ENCODE results near the gene UGT1A4. TPM values are rescaled to one million over a fixed set of nuclear protein-coding genes. Genes with fewer than 3 reads are reported as not detected.

Gene UGT1A4
- polyA plus RNA-seq, 4 donors: not detected

Other genes with a start within 250 kb of the UGT1A4 start
- gene USP40, start 152.0 kb upstream of the UGT1A4 start, polyA plus RNA-seq (ENCODE audit: insufficient read length in 4 of 4): 10 to 100 TPM; 29.3 to 51.8 (median 47.8) TPM
- gene UGT1A8, start 101.1 kb upstream of the UGT1A4 start, polyA plus RNA-seq (ENCODE audit: insufficient read length in 4 of 4): not detected
- not detected for gene UGT1A10, start 82.3 kb upstream of the UGT1A4 start, polyA plus RNA-seq (ENCODE audit: insufficient read length in 4 of 4)
- gene UGT1A9, start 46.8 kb upstream of the UGT1A4 start, polyA plus RNA-seq (ENCODE audit: insufficient read length in 4 of 4): 1 to 10 TPM in 3 of 4 donors, under 1 TPM in 1; 0.18 to 6.1 (median 4.0) TPM
- gene UGT1A7, start 36.8 kb upstream of the UGT1A4 start, polyA plus RNA-seq (ENCODE audit: insufficient read length in 4 of 4): under 1 TPM in 1 of 4 donors, not detected in 3; 0.09 TPM
- gene UGT1A6, start 25.8 kb upstream of the UGT1A4 start, polyA plus RNA-seq (ENCODE audit: insufficient read length in 4 of 4): 1 to 10 TPM in 3 of 4 donors, under 1 TPM in 1; 0.08 to 5.4 (median 2.9) TPM
- not detected for gene UGT1A5, start 5.8 kb upstream of the UGT1A4 start, polyA plus RNA-seq (ENCODE audit: insufficient read length in 4 of 4)
- not detected for gene UGT1A3, start 10.3 kb downstream of the UGT1A4 start, polyA plus RNA-seq (ENCODE audit: insufficient read length in 4 of 4)
- gene UGT1A1, start 41.5 kb downstream of the UGT1A4 start, polyA plus RNA-seq (ENCODE audit: insufficient read length in 4 of 4): under 1 TPM; 0.07 to 0.39 (median 0.23) TPM
- gene MROH2A, start 59.6 kb downstream of the UGT1A4 start, polyA plus RNA-seq (ENCODE audit: insufficient read length in 4 of 4): under 1 TPM in 3 of 4 donors, not detected in 1; 0.13 to 0.40 (median 0.14) TPM
- gene HJURP, start 135.8 kb downstream of the UGT1A4 start, polyA plus RNA-seq (ENCODE audit: insufficient read length in 4 of 4): 10 to 100 TPM; 18.7 to 24.3 (median 22.6) TPM
- under 1 TPM in 2 of 4 donors, not detected in 2; 0.26 to 0.29 TPM for gene TRPM8, start 198.6 kb downstream of the UGT1A4 start, polyA plus RNA-seq (ENCODE audit: insufficient read length in 4 of 4)

Measured in left renal pelvis (tissue), 4 donors.